GM12892 (cell line): ENCODE measurements around the gene LRCH1.

ENCODE experiments used
- POLR2A ChIP-seq: IDR thresholded peaks from 2 replicates; pipeline ENCODE4 v1.6.1; 2011; ENCODE audit warnings: low read depth, low read length, control low read depth
- POLR2AphosphoS5 ChIP-seq: IDR thresholded peaks from 2 replicates; pipeline ENCODE4 v1.6.1; 2011; ENCODE audit warnings: low read depth, low read length, control low read depth
- TAF1 ChIP-seq: IDR thresholded peaks from 2 replicates; pipeline ENCODE4 v1.6.1; 2011; ENCODE audit warnings: low read depth, mild to moderate bottlenecking, control low read depth, low read length, borderline replicate concordance

DNA sequence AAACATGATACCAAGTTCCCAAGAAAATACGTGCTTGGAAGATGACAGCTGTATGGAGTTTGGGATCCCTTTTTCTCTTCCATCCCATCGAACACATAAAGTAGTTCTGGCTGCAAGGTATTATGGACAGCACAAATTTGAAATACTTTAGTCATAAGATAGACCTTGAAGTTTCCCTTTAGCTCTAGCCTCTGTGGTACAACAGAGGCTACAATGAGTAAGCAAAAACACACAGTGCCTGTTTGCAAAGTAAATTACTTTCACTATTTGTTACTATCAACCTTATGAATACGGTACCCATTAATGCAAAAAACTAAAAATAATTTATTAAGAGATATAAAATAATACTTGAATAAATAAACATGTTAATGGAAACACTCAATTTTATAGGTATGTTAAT, 21.0 kb upstream of the LRCH1 start:
- TF ChIP-seq TAF1: no peak
- TF ChIP-seq POLR2A: no peak
- no peak for TF ChIP-seq POLR2AphosphoS5
